PC-9 (cell line): ENCODE results near the gene SPAG7. TPM values are rescaled to one million over a fixed set of nuclear protein-coding genes. Genes with fewer than 3 reads are reported as not detected.
A peak's percentile ranks its signal among the peaks of the same experiment; 100 is the strongest.

Experiments
- BruUV-seq: library from RNA; stranded (reverse); fragments of 400-500 nt; replicated peaks from 2 replicates; lab custom pipeline; 2021; lab: Mats Ljungman, UMichigan
- CTCF ChIA-PET: fragments of 300-600 bp; sonication (Branson Sonifier 250); formaldehyde crosslinking; loops from one replicate; lab custom pipeline; 2022; ENCODE audit warnings: antibody characterized with exemption; lab: Charles Lee
- POLR2A ChIA-PET: fragments of 300-600 bp; sonication (Branson Sonifier 250); formaldehyde crosslinking; loops from one replicate; lab custom pipeline; 2022; ENCODE audit warnings: antibody characterized with exemption; ENCODE audit not compliant: unreplicated experiment; lab: Charles Lee
- DNase-seq, 2 experiments: peaks; one replicate each; pipeline versions ENCODE4 v3.0.0 to v3.0.0-alpha.2; 2015 to 2022; ENCODE audit warnings: mixed read lengths in 1 of 2
- H2AFZ ChIP-seq: fragments of 200-600 bp; sonication (generic); 2 replicates; pipeline ENCODE4 v1.8.1; 2017; ENCODE audit warnings: antibody characterized with exemption
- H3F3A ChIP-seq: fragments of 200-600 bp; sonication (generic); 2 replicates; pipeline ENCODE4 v1.8.1; 2017; ENCODE audit warnings: antibody characterized with exemption, mild to moderate bottlenecking, low read depth; ENCODE audit not compliant: insufficient read depth
- H3K27ac ChIP-seq: fragments of 200-600 bp; sonication (generic); 2 replicates; pipeline ENCODE4 v1.6.1; 2016; ENCODE audit warnings: mixed run types
- H3K27me3 ChIP-seq: fragments of 200-600 bp; sonication (generic); 2 replicates; pipeline ENCODE4 v1.6.1; 2016; ENCODE audit warnings: low read depth, mixed run types; ENCODE audit not compliant: insufficient read depth
- H3K36me3 ChIP-seq: fragments of 200-600 bp; sonication (generic); 2 replicates; pipeline ENCODE4 v1.6.1; 2016; ENCODE audit warnings: low read depth, mixed run types
- H3K4me1 ChIP-seq: fragments of 200-600 bp; sonication (generic); replicated peaks from 2 replicates; pipeline ENCODE4 v1.6.1; 2016; ENCODE audit warnings: mixed run types; ENCODE audit not compliant: insufficient read depth
- H3K4me2 ChIP-seq: fragments of 200-600 bp; sonication (generic); 2 replicates; pipeline ENCODE4 v1.6.1; 2017; ENCODE audit warnings: mixed run types
- H3K4me3 ChIP-seq: fragments of 200-600 bp; sonication (generic); 2 replicates; pipeline ENCODE4 v1.6.1; 2016; ENCODE audit warnings: mixed run types
- H3K79me2 ChIP-seq: fragments of 200-600 bp; sonication (generic); 2 replicates; pipeline ENCODE4 v1.6.1; 2017; ENCODE audit warnings: low read depth, mixed run types
- H3K9me2 ChIP-seq: fragments of 200-600 bp; sonication (generic); 2 replicates; pipeline ENCODE4 v1.8.1; 2017; ENCODE audit warnings: mild to moderate bottlenecking; ENCODE audit not compliant: insufficient read depth
- H3K9me3 ChIP-seq: fragments of 200-600 bp; sonication (generic); 2 replicates; pipeline ENCODE4 v1.8.1; 2016; ENCODE audit warnings: low read depth; ENCODE audit not compliant: insufficient read depth
- H4K20me1 ChIP-seq: fragments of 200-600 bp; sonication (generic); 2 replicates; pipeline ENCODE4 v1.8.1; 2017; ENCODE audit not compliant: insufficient read depth
- CTCF ChIP-seq: fragments of 200-600 bp; sonication (generic); conservative IDR thresholded peaks from 2 replicates; pipeline ENCODE4 v1.6.1; 2017; ENCODE audit warnings: mixed run types, antibody characterized with exemption, mild to moderate bottlenecking, moderate library complexity
- EZH2 ChIP-seq: fragments of 200-600 bp; sonication (generic); IDR thresholded peaks from 2 replicates; pipeline ENCODE4 v1.8.0; 2017; ENCODE audit warnings: antibody characterized with exemption, low read depth
- intact Hi-C: fragments of 100-400 bp; cut with micrococcal nuclease; formaldehyde crosslinking; loops from one replicate; pipeline ENCODE4 v1.10.0; 2022; ENCODE audit not compliant: unreplicated experiment
- total RNA-seq: library from RNA; stranded (reverse); gene quantifications from 2 replicates; pipeline ENCODE4 v1.2.3, GENCODE V29; 2021

Gene SPAG7
- total RNA-seq, 1 experiment from 2014 or later, result 40.4 TPM

DNA sequence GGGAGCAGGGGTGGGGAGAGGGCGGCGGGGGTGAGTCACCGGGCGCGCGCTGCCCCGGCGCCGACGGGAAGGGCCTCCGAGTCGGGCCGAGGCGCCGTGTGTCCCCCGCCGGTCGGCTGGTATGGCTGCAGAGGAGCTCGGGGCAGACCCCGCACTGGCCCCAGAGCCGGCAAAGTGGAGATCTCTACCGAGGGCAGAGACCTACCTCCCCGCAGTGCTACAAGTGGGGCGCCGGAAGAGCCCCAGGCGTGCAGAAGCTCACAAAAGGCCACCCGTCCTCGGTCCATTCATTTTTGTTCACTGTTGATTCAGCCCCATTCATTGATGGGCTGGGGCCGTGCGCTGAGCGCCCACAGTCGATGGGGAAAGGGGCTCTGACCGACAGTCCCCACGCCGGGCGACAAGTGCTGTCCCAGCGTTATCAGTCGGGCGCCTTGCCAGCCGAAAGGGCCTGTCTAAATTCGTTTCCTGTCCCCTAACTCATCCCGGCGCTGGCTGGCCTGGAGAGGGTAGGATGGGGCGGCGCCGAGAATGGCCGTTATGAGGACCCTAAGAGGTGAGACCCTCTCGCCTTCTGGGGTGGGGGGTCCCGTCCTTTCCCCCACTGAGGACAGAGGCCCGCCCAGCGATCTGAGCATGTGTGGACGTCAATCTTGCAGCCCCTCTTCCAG is 17.4 kb downstream of the SPAG7 start:
- H3K36me3 ChIP-seq, result peaks cover 17% of the 10 kb centered on the region
- H3K27me3 ChIP-seq, result no peaks in the 10 kb centered on the region
- H3K27ac ChIP-seq, result peak overlapping the region; percentile 99
- POLR2A ChIA-PET, result interaction anchor here (0.7 kb wide), 1 partner anchor 160 kb away, joined by 9 read pairs; no protein-coding TSS in a partner anchor
- H3K4me3 ChIP-seq, result peak overlapping the region; percentile 78
- H3K9me3 ChIP-seq, result no peaks in the 10 kb centered on the region
- H3K79me2 ChIP-seq, result peaks cover 39% of the 10 kb centered on the region
- intact Hi-C loops, result no loop called here
- peak in 1 of 2 experiments; percentile 53 for DNase-seq
- H3F3A ChIP-seq, result peaks cover 65% of the 10 kb centered on the region
- H3K4me2 ChIP-seq, result peak overlapping the region; percentile 84
- TF ChIP-seq CTCF (no peak), EZH2 (no peak)
- CTCF ChIA-PET, result interaction anchor here (0.6 to 0.9 kb wide), 2 partner anchors 15 to 469 kb away, joined by 3 read pairs; partner anchors contain the start of genes NUP88 and RPAIN
- peak overlapping the region; percentile 98 for H2AFZ ChIP-seq
- H4K20me1 ChIP-seq, result peaks cover 24% of the 10 kb centered on the region
- TSS peak; percentile 69 for BruUV-seq
- no peaks in the 10 kb centered on the region for H3K9me2 ChIP-seq
- peaks cover 33% of the 10 kb centered on the region for H3K4me1 ChIP-seq

GRCh38 chr17:4949321-4950074 is 18.1 kb downstream of the SPAG7 start:
- H3K4me3 ChIP-seq, result peak overlapping the region; percentile 99
- ChIA-PET CTCF (interaction anchor here (0.6 to 0.9 kb wide), 3 partner anchors 15 to 470 kb away, joined by 3 read pairs; partner anchors contain the start of genes NUP88 and RPAIN), POLR2A (interaction anchor here (0.6 to 3.0 kb wide), 4 partner anchors 18 to 270 kb away, joined by 3 to 42 read pairs (median 6); partner anchors contain the start of gene SPAG7)
- H3K9me2 ChIP-seq, result no peaks in the 10 kb centered on the region
- peaks cover 39% of the 10 kb centered on the region for H3K4me1 ChIP-seq
- peaks cover 30% of the 10 kb centered on the region for H4K20me1 ChIP-seq
- peaks cover 72% of the 10 kb centered on the region for H3F3A ChIP-seq
- H3K4me2 ChIP-seq, result peak overlapping the region; percentile 84
- intact Hi-C loops, result loop anchor here (1.0 to 10.0 kb wide), 5 partner anchors 9 to 239 kb away; partner anchors contain the start of genes ARRB2, MINK1, RNF167 and SLC25A11
- TF ChIP-seq CTCF (no peak), EZH2 (no peak)
- peaks cover 21% of the 10 kb centered on the region for H3K36me3 ChIP-seq
- peak; percentile 73 to 94 for DNase-seq
- H3K27me3 ChIP-seq, result no peaks in the 10 kb centered on the region
- H3K79me2 ChIP-seq, result peaks cover 46% of the 10 kb centered on the region
- H3K27ac ChIP-seq, result peak overlapping the region; percentile 99
- no peaks in the 10 kb centered on the region for H3K9me3 ChIP-seq
- H2AFZ ChIP-seq, result peak overlapping the region; percentile 74
- BruUV-seq, result no TSS peak

GRCh38 chr17:4948931-4949320 is 18.7 kb downstream of the SPAG7 start:
- Histone ChIP-seq H3K27ac (peak overlapping the region; percentile 99), H3K36me3 (peaks cover 21% of the 10 kb centered on the region), H3F3A (peaks cover 78% of the 10 kb centered on the region), H2AFZ (peak overlapping the region; percentile 74), H3K79me2 (peaks cover 51% of the 10 kb centered on the region), H3K4me3 (peak overlapping the region; percentile 99), H3K9me2 (no peaks in the 10 kb centered on the region), H4K20me1 (peaks cover 34% of the 10 kb centered on the region), H3K9me3 (no peaks in the 10 kb centered on the region), H3K4me2 (peak overlapping the region; percentile 84), H3K4me1 (peaks cover 39% of the 10 kb centered on the region), H3K27me3 (no peaks in the 10 kb centered on the region)
- ChIA-PET CTCF (interaction anchor here (0.6 kb wide), 1 partner anchor 156 kb away, joined by 3 read pairs; no protein-coding TSS in a partner anchor), POLR2A (interaction anchor here (0.6 to 3.0 kb wide), 4 partner anchors 9 to 269 kb away, joined by 3 to 42 read pairs (median 8); partner anchors contain the start of genes RNF167, SLC25A11 and SPAG7)
- TSS peak; percentile 7 for BruUV-seq
- peak; percentile 71 to 92 for DNase-seq
- TF ChIP-seq CTCF (no peak), EZH2 (no peak)
- intact Hi-C loops, result loop anchor here (1.0 to 10.0 kb wide), 6 partner anchors 9 to 239 kb away; partner anchors contain the start of genes ARRB2, INCA1, KIF1C and MINK1
